ENCODE data around the gene MXRA8. TPM values are rescaled to one million over a fixed set of nuclear protein-coding genes. Genes with fewer than 3 reads are reported as not detected.

MXRA8 gene
- total and polyA plus RNA-seq, 9 of the 15 experiments (the other 6 are each of a cell fraction or from before 2014, with no cell fraction given) = 0.66 to 11.3 (median 6.3) TPM

DNA sequence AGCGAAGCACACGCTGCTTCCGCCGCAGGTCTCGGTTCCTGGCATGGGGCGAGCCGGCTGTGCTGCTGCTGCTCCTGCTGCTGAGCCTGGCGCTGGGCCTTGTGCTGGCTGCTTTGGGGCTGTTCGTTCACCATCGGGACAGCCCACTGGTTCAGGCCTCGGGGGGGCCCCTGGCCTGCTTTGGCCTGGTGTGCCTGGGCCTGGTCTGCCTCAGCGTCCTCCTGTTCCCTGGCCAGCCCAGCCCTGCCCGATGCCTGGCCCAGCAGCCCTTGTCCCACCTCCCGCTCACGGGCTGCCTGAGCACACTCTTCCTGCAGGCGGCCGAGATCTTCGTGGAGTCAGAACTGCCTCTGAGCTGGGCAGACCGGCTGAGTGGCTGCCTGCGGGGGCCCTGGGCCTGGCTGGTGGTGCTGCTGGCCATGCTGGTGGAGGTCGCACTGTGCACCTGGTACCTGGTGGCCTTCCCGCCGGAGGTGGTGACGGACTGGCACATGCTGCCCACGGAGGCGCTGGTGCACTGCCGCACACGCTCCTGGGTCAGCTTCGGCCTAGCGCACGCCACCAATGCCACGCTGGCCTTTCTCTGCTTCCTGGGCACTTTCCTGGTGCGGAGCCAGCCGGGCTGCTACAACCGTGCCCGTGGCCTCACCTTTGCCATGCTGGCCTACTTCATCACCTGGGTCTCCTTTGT is 24.7 kb downstream of the MXRA8 start (continued):
- TF ChIP-seq POLR2G (IDR thresholded peaks at IDR 0.05; ENCODE audit: low read depth, low read length) (peak; percentile 59), SNAPC5 (CRISPR knock-in tag; IDR thresholded peaks at IDR 0.05) (no peak), POLR2A (conservative IDR thresholded peaks at IDR 0.05) (peak; percentile 61), HNRNPL (IDR thresholded peaks at IDR 0.05; ENCODE audit: low read depth, low read length) (peak; percentile 83), HMGN3 (IDR thresholded peaks at IDR 0.05; ENCODE audit: borderline replicate concordance, extremely low read depth, insufficient read length, low read depth, low read length) (peak; percentile 45), ETV5 (CRISPR knock-in tag; IDR thresholded peaks at IDR 0.05; ENCODE audit: low read depth) (peak; percentile 48; the same call in 1 of the 2 replicates), SUPT5H (IDR thresholded peaks at IDR 0.05) (peak; percentile 69; the same call in 1 of the 2 replicates), SREBF2 (CRISPR knock-in tag; IDR thresholded peaks at IDR 0.05) (peak; percentile 80; the same call in 1 of the 2 replicates), POLR2B (IDR thresholded peaks at IDR 0.05; ENCODE audit: low read depth, partially characterized antibody) (peak; percentile 27)
- TF ChIP-seq, protein P1, sequence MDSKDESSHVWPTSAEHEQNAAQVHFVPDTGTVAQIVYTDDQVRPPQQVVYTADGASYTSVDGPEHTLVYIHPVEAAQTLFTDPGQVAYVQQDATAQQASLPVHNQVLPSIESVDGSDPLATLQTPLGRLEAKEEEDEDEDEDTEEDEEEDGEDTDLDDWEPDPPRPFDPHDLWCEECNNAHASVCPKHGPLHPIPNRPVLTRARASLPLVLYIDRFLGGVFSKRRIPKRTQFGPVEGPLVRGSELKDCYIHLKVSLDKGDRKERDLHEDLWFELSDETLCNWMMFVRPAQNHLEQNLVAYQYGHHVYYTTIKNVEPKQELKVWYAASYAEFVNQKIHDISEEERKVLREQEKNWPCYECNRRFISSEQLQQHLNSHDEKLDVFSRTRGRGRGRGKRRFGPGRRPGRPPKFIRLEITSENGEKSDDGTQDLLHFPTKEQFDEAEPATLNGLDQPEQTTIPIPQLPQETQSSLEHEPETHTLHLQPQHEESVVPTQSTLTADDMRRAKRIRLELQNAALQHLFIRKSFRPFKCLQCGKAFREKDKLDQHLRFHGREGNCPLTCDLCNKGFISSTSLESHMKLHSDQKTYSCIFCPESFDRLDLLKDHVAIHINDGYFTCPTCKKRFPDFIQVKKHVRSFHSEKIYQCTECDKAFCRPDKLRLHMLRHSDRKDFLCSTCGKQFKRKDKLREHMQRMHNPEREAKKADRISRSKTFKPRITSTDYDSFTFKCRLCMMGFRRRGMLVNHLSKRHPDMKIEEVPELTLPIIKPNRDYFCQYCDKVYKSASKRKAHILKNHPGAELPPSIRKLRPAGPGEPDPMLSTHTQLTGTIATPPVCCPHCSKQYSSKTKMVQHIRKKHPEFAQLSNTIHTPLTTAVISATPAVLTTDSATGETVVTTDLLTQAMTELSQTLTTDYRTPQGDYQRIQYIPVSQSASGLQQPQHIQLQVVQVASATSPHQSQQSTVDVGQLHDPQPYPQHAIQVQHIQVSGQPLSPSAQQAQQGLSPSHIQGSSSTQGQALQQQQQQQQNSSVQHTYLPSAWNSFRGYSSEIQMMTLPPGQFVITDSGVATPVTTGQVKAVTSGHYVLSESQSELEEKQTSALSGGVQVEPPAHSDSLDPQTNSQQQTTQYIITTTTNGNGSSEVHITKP (IDR thresholded peaks at IDR 0.05; ENCODE audit: partially characterized antibody) = peak; percentile 18
- TF ChIP-seq, protein P2, sequence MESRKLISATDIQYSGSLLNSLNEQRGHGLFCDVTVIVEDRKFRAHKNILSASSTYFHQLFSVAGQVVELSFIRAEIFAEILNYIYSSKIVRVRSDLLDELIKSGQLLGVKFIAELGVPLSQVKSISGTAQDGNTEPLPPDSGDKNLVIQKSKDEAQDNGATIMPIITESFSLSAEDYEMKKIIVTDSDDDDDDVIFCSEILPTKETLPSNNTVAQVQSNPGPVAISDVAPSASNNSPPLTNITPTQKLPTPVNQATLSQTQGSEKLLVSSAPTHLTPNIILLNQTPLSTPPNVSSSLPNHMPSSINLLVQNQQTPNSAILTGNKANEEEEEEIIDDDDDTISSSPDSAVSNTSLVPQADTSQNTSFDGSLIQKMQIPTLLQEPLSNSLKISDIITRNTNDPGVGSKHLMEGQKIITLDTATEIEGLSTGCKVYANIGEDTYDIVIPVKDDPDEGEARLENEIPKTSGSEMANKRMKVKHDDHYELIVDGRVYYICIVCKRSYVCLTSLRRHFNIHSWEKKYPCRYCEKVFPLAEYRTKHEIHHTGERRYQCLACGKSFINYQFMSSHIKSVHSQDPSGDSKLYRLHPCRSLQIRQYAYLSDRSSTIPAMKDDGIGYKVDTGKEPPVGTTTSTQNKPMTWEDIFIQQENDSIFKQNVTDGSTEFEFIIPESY (CRISPR knock-in tag; IDR thresholded peaks at IDR 0.05) = peak; percentile 80
